ENCODE data around the gene CACNA1B.

- TF ChIP-seq EP300 (IDR thresholded peaks at IDR 0.05) = no peak
- TF ChIP-seq, protein P1, sequence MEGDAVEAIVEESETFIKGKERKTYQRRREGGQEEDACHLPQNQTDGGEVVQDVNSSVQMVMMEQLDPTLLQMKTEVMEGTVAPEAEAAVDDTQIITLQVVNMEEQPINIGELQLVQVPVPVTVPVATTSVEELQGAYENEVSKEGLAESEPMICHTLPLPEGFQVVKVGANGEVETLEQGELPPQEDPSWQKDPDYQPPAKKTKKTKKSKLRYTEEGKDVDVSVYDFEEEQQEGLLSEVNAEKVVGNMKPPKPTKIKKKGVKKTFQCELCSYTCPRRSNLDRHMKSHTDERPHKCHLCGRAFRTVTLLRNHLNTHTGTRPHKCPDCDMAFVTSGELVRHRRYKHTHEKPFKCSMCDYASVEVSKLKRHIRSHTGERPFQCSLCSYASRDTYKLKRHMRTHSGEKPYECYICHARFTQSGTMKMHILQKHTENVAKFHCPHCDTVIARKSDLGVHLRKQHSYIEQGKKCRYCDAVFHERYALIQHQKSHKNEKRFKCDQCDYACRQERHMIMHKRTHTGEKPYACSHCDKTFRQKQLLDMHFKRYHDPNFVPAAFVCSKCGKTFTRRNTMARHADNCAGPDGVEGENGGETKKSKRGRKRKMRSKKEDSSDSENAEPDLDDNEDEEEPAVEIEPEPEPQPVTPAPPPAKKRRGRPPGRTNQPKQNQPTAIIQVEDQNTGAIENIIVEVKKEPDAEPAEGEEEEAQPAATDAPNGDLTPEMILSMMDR (IDR thresholded peaks at IDR 0.05) = no peak
- TF ChIP-seq POLR2AphosphoS5 (IDR thresholded peaks at IDR 0.05) = no peak
- TF ChIP-seq POLR2A (IDR thresholded peaks at IDR 0.05) = no peak
Observed at GRCh38 chr9:137919095-137919465, 41.5 kb downstream of the CACNA1B start.

Data from upper lobe of left lung (tissue), 4 donors.